Kidney glomerular epithelial cell (primary cell): Measurements from ENCODE around the gene GPR141.

Experiments
- DNase-seq: peaks from one replicate; lab custom pipeline; 2025; lab: John Stamatoyannopoulos, UW

GPR141 gene

GRCh38 chr7:37784015-37784414 is 100.4 kb downstream of the GPR141 start:
- DNase-seq, result no peak

- DNase-seq, result no peak
Observed at GRCh38 chr7:37786741-37787569, 103.4 kb downstream of the GPR141 start.
